CD4-positive, alpha-beta T cell (primary cell): ENCODE results near the gene MED25. TPM values are rescaled to one million over a fixed set of nuclear protein-coding genes. Genes with fewer than 3 reads are reported as not detected.

Experiments used
- ATAC-seq: fragments of 200-7000 bp; cut with Tn5 transposase; one replicate; pipeline ENCODE4 v1.10.0; 2022; ENCODE audit warnings: mild to moderate bottlenecking; ENCODE audit not compliant: poor library complexity
- CTCF ChIA-PET: fragments of 350-600 bp; sonication (Branson Sonifier 250); formaldehyde crosslinking; loops from one replicate; lab custom pipeline; 2021; ENCODE audit warnings: antibody characterized with exemption, inconsistent platforms; lab: Charles Lee
- POLR2A ChIA-PET: fragments of 350-600 bp; sonication (Branson Sonifier 250); formaldehyde crosslinking; loops from one replicate; lab custom pipeline; 2021; ENCODE audit warnings: antibody characterized with exemption, inconsistent platforms; lab: Charles Lee
- DNase-seq, 14 experiments: peaks; one replicate each; pipeline ENCODE4 v3.0.0-alpha.2; 2013 to 2020; ENCODE audit warnings: mixed read lengths in 2 of 14
- H3K27ac ChIP-seq, 2 donors: one replicate each; pipeline versions ENCODE4 v1.5.1 to v1.7.0; 2013; ENCODE audit warnings: low read length in 2 of 2, low read depth in 1 of 2, mild to moderate bottlenecking in 1 of 2
- H3K27me3 ChIP-seq, 2 experiments: 1 replicate in 1 of 2; 2 replicates in 1 of 2; pipeline versions ENCODE4 v1.6.1 to v1.7.0; 2013; ENCODE audit warnings: low read length in 2 of 2, control low read depth in 1 of 2, mild to moderate bottlenecking in 1 of 2, moderate library complexity in 1 of 2; ENCODE audit not compliant: insufficient read depth in 2 of 2, control insufficient read depth in 1 of 2
- H3K36me3 ChIP-seq: one replicate; pipeline ENCODE4 v1.6.1; 2013; ENCODE audit warnings: low read length, control low read depth; ENCODE audit not compliant: insufficient read depth
- H3K4me1 ChIP-seq: one replicate; pipeline ENCODE4 v1.6.1; 2013; ENCODE audit warnings: low read length, control low read depth; ENCODE audit not compliant: insufficient read depth
- H3K4me3 ChIP-seq: one replicate; pipeline ENCODE4 v1.5.1; 2013; ENCODE audit warnings: mild to moderate bottlenecking, low read length, moderate library complexity
- H3K9me3 ChIP-seq, 2 experiments: 1 replicate in 1 of 2; 2 replicates in 1 of 2; pipeline versions ENCODE4 v1.6.1 to v1.7.0; 2013; ENCODE audit warnings: low read length in 2 of 2, mild to moderate bottlenecking in 2 of 2, control low read depth in 1 of 2, moderate library complexity in 1 of 2; ENCODE audit not compliant: control insufficient read depth in 1 of 2, insufficient read depth in 1 of 2
- H3K27ac Mint-ChIP-seq: one replicate; pipeline ENCODE4 v1.8.0; 2020; ENCODE audit warnings: mixed read lengths
- H3K27me3 Mint-ChIP-seq: one replicate; pipeline ENCODE4 v1.8.0; 2021; ENCODE audit warnings: mixed read lengths
- H3K36me3 Mint-ChIP-seq: one replicate; pipeline ENCODE4 v1.8.0; 2021; ENCODE audit warnings: low read depth, mixed read lengths
- H3K4me1 Mint-ChIP-seq: one replicate; pipeline ENCODE4 v1.8.0; 2021; ENCODE audit warnings: low read depth, mixed read lengths
- H3K4me3 Mint-ChIP-seq: one replicate; pipeline ENCODE4 v1.8.0; 2020; ENCODE audit warnings: mild to moderate bottlenecking, mixed read lengths
- H3K9me3 Mint-ChIP-seq: one replicate; pipeline ENCODE4 v1.8.0; 2020; ENCODE audit warnings: mixed read lengths
- CTCF ChIP-seq: fragments of 200-600 bp; IDR thresholded peaks from one replicate; pipeline ENCODE4 v1.8.0; 2022; ENCODE audit warnings: antibody characterized with exemption, mild to moderate bottlenecking
- intact Hi-C, 2 experiments: fragments of 100-400 bp; cut with DNase I in 1 of 2; cut with micrococcal nuclease in 1 of 2; formaldehyde crosslinking; loops; one replicate each; pipeline versions ENCODE4 v1.15.1 to v1.9.0; 2023 to 2025; cut with DNase I, micrococcal nuclease
- total RNA-seq, 174 experiments: library from RNA in 2 of 174; stranded (reverse) in 2 of 174; gene quantifications; one replicate each; pipeline ENCODE4 v1.2.3 and lab custom pipeline; 2021 to 2026

MED25 gene
- total RNA-seq, 2 experiments from 2014 or later, result 67.2 to 67.8 TPM

GRCh38 chr19:49812452-49812996 is 5.6 kb upstream of the MED25 start:
- intact Hi-C loops, result loop anchor here (5.0 to 10.0 kb wide), 2 partner anchors 45 to 318 kb away; partner anchors contain the start of genes AP2A1 (in 1 of the 2) and RPS11 (in 1 of the 2)
- DNase-seq (no peak), ATAC-seq (no peak)
- ChIA-PET CTCF (interaction anchor here (1.1 to 1.8 kb wide), 3 partner anchors 38 to 94 kb away, joined by 3 to 8 read pairs (median 5); partner anchors contain the start of gene PTOV1), POLR2A (interaction anchor here (1.0 to 2.4 kb wide), 10 partner anchors 36 to 317 kb away, joined by 3 to 24 read pairs (median 10); partner anchors contain the start of genes AKT1S1, AP2A1, BCL2L12 and IRF3)
- Histone ChIP-seq H3K9me3 (no peaks in the 10 kb centered on the region), H3K4me3 (peak overlapping the region; percentile 87), H3K4me1 (peaks cover 50% of the 10 kb centered on the region), H3K36me3 (no peaks in the 10 kb centered on the region), H3K27me3 (no peaks in the 10 kb centered on the region), H3K27ac (peak overlapping the region; percentile 86 to 97)
- peaks cover 48% of the 10 kb centered on the region for H3K4me1 Mint-ChIP-seq
- peak overlapping the region; percentile 97 for H3K27ac Mint-ChIP-seq
- no peaks in the 10 kb centered on the region for H3K9me3 Mint-ChIP-seq
- H3K4me3 Mint-ChIP-seq, result peak overlapping the region; percentile 95
- TF ChIP-seq CTCF, result no peak
- H3K27me3 Mint-ChIP-seq, result no peaks in the 10 kb centered on the region
- peaks cover 12% of the 10 kb centered on the region for H3K36me3 Mint-ChIP-seq

- H3K4me1 ChIP-seq, result peaks cover 49% of the 10 kb centered on the region
- DNase-seq (peak; percentile 83 to 99 (median 90)), ATAC-seq (peak; percentile 57)
- Mint-ChIP-seq H3K27me3 (no peaks in the 10 kb centered on the region), H3K9me3 (no peaks in the 10 kb centered on the region), H3K36me3 (peaks cover 19% of the 10 kb centered on the region), H3K4me1 (peaks cover 48% of the 10 kb centered on the region), H3K27ac (peak within 1 kb of the TSS; percentile 97), H3K4me3 (peak within 1 kb of the TSS; percentile 95)
- intact Hi-C loops, result loop anchor here (1.0 to 10.0 kb wide), 4 partner anchors 46 to 318 kb away; partner anchors contain the start of genes AKT1S1 (in 2 of the 2), TBC1D17 (in 2 of the 2), AP2A1 (in 1 of the 2) and RPS11 (in 1 of the 2)
- H3K27me3 ChIP-seq, result no peaks in the 10 kb centered on the region
- CTCF ChIA-PET, result interaction anchor here (1.1 to 1.8 kb wide), 3 partner anchors 37 to 95 kb away, joined by 3 to 8 read pairs (median 5); partner anchors contain the start of gene PTOV1
- H3K4me3 ChIP-seq, result peak within 1 kb of the TSS; percentile 87
- no peaks in the 10 kb centered on the region for H3K36me3 ChIP-seq
- POLR2A ChIA-PET, result interaction anchor here (0.8 to 2.4 kb wide), 14 partner anchors 8 to 820 kb away, joined by 3 to 24 read pairs (median 4); partner anchors contain the start of genes AKT1S1, AP2A1, BCL2L12 and GYS1
- H3K9me3 ChIP-seq, result no peaks in the 10 kb centered on the region
- peak within 1 kb of the TSS; percentile 86 to 97 for H3K27ac ChIP-seq
- no peak for TF ChIP-seq CTCF
Observed at GRCh38 chr19:49812997-49813861, 4.9 kb upstream of the MED25 start, which contains the start of gene FUZ. Gene FUZ (minus strand): TSS chr19:49813292. CDS start chr19:49813106, 186 bp downstream.

- peak overlapping the region; percentile 95 for H3K4me3 Mint-ChIP-seq
- H3K4me1 Mint-ChIP-seq, result peaks cover 48% of the 10 kb centered on the region
- no peaks in the 10 kb centered on the region for H3K27me3 Mint-ChIP-seq
- H3K9me3 Mint-ChIP-seq, result no peaks in the 10 kb centered on the region
- H3K9me3 ChIP-seq, result no peaks in the 10 kb centered on the region
- H3K4me1 ChIP-seq, result peaks cover 49% of the 10 kb centered on the region
- peaks cover 22% of the 10 kb centered on the region for H3K36me3 Mint-ChIP-seq
- CTCF ChIA-PET, result no interaction called here
- ATAC-seq (no peak), DNase-seq (peak in 1 of 14 experiments; percentile 32)
- TF ChIP-seq CTCF, result no peak
- H3K27me3 ChIP-seq, result no peaks in the 10 kb centered on the region
- intact Hi-C loops, result loop anchor here (5.0 to 10.0 kb wide), 2 partner anchors 47 to 319 kb away; partner anchors contain the start of genes AP2A1 (in 1 of the 2) and RPS11 (in 1 of the 2)
- H3K27ac ChIP-seq, result peak overlapping the region; percentile 86 to 97
- POLR2A ChIA-PET, result interaction anchor here (1.0 to 2.4 kb wide), 8 partner anchors 9 to 318 kb away, joined by 3 to 24 read pairs (median 14); partner anchors contain the start of genes AKT1S1, AP2A1, PNKP and PTOV1
- peak overlapping the region; percentile 87 for H3K4me3 ChIP-seq
- peak overlapping the region; percentile 97 for H3K27ac Mint-ChIP-seq
- H3K36me3 ChIP-seq, result no peaks in the 10 kb centered on the region
Observed at GRCh38 chr19:49814010-49814409, 4.1 kb upstream of the MED25 start.
